Activated naive CD4-positive, alpha-beta T cell treated with anti-CD3 and anti-CD28 coated beads, Interleukin-2, amount 50 U/mL, for 72 hours (primary cell): Measurements from ENCODE around the gene MYO3A. TPM values are rescaled to one million over a fixed set of nuclear protein-coding genes. Genes with fewer than 3 reads are reported as not detected.
"Not testable (repeated sequence)": the region's sequence is repeated elsewhere in the genome, so short reads cannot be mapped to it uniquely, and the experiment has no call there.

Source experiments
- ATAC-seq, 2 donors: fragments of 150-1000 bp; cut with Tn5 transposase; 2 replicates each; pipeline ENCODE4 v1.10.0; 2021; ENCODE audit warnings: mild to moderate bottlenecking in 2 of 2, moderate library complexity in 2 of 2
- DNase-seq, 2 donors: peaks; one replicate each; pipeline ENCODE4 v3.0.0; 2021 to 2022; ENCODE audit warnings: low spot score in 2 of 2
- H3K27ac Mint-ChIP-seq, 2 donors: one replicate each; pipeline ENCODE4 v1.8.0; 2022; ENCODE audit warnings: mild to moderate bottlenecking in 2 of 2, mixed read lengths in 2 of 2
- H3K36me3 Mint-ChIP-seq, 2 donors: one replicate each; pipeline ENCODE4 v1.8.0; 2022; ENCODE audit warnings: mixed read lengths in 2 of 2
- H3K9me3 Mint-ChIP-seq, 2 donors: one replicate each; pipeline ENCODE4 v1.8.0; 2022; ENCODE audit warnings: mixed read lengths in 2 of 2
- total RNA-seq, 2 donors: library from RNA; stranded (reverse); gene quantifications; one replicate each; pipeline ENCODE4 v1.2.3, GENCODE V29; 2022

Gene MYO3A
- total RNA-seq, 2 donors from 2014 or later = not detected

DNA sequence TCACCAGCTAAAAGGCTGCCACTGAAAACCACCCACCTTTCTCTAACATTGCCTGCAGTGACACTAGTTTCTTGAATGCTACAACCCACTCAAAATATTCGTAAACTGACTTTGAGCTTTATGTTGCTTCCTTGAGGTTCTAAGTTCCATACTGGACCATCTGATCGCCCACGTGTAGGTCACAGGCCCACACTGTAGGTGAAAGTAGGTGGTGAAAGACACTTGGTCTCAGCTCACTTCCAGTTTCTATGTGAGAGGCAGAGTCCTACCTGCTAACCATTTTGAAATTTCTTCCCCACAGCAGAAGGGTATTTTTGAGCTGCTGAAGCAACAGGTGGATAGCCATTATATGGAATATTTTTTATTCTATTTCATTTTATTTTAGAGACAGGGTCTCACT is 97.3 kb downstream of the MYO3A start:
- no peak for DNase-seq
- Mint-ChIP-seq H3K27ac (no peak overlapping the region), H3K9me3 (no peaks in the 10 kb centered on the region), H3K36me3 (no peaks in the 10 kb centered on the region)
- no peak for ATAC-seq

DNA sequence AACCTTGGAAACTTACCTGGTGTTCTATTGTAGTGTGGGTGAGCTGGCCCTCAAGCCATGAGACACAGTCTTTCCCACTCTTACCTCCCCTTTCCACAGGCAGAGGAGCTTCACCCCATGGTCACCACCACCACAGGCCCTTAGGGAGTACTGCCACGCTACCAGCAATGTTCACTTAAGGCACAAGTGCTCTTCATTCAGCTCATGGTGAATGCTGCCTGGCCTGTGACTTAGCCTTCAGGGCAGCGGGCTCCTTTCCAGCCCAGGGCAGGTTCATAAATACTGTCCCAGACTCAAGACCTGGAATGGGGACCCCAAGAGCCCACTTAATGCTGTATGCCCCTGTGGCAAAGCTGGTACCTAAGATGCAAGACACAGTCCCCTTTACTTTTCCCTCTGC is 109.4 kb downstream of the MYO3A start:
- no peak for DNase-seq
- ATAC-seq = no peak
- Mint-ChIP-seq H3K36me3 (no peaks in the 10 kb centered on the region), H3K27ac (no peak overlapping the region), H3K9me3 (peaks cover 2 to 9% of the 10 kb centered on the region in 2 donors)

DNA sequence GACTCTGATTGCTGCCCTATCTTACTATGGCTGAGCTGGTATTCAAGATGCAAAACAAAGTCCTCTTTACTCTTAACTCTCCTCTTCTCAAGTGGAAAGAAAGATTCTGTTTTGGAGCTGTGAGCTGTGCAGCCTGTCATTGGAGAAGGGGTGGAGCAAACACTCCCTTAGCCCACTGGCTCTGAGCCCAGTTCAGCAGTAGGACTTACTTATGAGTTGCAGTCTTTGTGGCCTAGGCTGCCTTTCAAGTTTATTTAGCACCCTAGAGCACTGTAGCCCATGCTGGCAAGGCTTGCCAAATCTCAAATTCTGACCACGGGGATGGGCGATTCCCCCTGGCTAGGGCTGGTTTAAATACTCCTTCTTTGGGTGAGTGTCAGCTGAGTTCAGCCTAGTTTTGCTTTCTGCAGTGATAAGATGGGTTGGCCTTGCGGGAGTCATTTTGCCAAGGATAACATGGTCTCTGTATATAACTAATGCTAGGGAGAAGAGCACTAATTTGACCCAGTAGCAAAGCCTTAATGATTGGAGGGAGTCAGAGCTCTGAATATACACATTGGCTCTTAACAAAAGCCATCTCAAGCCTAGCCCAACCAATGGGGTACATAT is 110.2 kb downstream of the MYO3A start:
- DNase-seq (no peak), ATAC-seq (no peak)
- peaks cover 0 to 9% of the 10 kb centered on the region in 2 donors for H3K9me3 Mint-ChIP-seq
- no peaks in the 10 kb centered on the region for H3K36me3 Mint-ChIP-seq
- H3K27ac Mint-ChIP-seq = no peak overlapping the region

DNA sequence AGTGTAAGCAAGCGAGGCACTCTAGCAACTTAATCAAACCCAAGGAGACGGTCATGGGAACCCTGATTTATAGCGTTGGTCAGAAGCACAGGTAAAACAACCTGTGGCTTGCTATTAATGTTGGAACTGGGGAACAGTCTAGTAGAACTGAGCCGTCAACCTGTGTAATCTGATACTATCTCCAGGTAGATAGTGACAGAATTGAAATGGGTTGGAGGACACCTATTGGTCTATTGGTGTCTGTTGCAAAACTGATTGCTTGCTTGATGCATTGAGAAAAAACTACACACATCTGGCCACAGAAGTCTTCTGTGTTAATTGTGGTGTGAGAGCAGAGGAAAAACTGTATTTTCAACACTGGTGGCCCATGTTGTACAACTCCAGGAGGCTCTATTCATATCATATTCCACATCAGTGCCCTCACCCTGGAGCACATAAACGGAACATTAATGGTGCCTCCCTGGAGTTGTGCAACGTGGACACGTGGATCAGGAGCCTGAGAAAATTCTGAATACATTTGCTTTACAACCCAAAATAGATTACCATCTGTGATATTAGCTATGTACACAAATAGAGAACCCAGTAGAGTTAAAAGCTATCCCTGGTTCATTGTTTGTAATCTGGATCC is 112.2 kb downstream of the MYO3A start:
- Mint-ChIP-seq H3K27ac (no peak overlapping the region), H3K9me3 (peaks cover 0 to 6% of the 10 kb centered on the region in 2 donors), H3K36me3 (no peaks in the 10 kb centered on the region)
- DNase-seq = no peak
- no peak for ATAC-seq

DNA sequence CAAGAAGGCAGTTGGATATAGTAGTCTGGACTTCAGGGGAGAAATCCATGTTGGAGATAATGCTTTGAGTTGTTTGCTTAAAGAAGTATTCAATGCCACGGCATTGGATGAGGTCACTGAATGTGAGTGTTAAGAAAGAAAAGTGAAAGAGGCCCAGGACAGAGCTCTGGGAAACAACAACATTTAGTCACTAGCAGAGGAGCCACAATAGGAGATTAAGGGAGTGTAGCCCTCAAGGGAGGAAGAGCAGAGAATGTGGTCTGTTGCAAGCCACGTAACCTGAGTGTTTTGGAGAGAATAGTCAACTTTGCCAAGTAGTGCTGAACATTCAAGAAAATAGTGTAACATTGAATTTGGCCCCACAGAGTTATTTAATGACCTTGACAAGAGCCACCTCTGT is 114.7 kb downstream of the MYO3A start:
- no peak for DNase-seq
- no peak for ATAC-seq
- Mint-ChIP-seq H3K9me3 (no peaks in the 10 kb centered on the region), H3K36me3 (no peaks in the 10 kb centered on the region), H3K27ac (no peak overlapping the region)

DNA sequence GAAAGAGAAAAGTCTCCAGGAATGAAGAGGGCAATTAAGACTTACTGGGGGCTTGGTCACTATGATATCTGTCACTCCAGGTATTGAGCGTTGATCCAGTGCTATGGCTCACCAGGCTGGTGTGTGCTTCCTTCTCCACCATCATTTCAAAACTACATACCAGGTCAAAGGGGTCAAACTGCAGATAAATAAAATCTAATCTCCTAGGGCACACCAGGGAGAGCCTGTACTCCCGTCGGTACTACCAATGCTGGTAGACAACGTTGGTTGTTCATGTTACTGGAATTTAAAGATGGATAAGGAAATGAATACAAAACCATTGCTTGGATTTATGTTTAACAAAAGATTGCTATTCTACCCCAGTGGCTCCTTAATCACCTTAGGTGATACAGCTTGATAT is 118.3 kb downstream of the MYO3A start:
- H3K9me3 Mint-ChIP-seq = peaks cover 3 to 5% of the 10 kb centered on the region in 2 donors
- DNase-seq (no peak), ATAC-seq (no peak)
- no peaks in the 10 kb centered on the region for H3K36me3 Mint-ChIP-seq
- H3K27ac Mint-ChIP-seq = no peak overlapping the region

DNA sequence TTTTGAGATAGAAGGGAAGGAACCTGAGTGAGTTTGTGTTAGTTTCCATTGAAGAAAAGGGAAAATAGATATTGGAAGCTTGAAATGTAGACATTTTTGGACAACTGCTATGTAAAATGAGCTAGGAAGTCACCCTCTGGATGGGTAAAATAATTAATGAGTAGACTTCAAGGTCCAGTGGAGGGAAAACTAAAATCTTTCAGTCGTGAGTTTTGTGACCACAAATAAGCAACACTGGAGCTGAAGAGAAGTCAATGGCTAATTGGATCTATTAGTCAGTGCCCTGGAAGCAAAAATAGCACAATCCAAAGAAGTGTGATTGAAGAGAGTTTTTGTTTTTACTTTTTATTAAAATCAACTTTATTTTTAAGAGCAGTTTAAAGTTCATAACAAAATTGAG is 123.4 kb downstream of the MYO3A start:
- ATAC-seq (no peak), DNase-seq (no peak)
- Mint-ChIP-seq H3K36me3 (no peaks in the 10 kb centered on the region), H3K27ac (no peak overlapping the region), H3K9me3 (peaks cover 3 to 5% of the 10 kb centered on the region in 2 donors)

DNA sequence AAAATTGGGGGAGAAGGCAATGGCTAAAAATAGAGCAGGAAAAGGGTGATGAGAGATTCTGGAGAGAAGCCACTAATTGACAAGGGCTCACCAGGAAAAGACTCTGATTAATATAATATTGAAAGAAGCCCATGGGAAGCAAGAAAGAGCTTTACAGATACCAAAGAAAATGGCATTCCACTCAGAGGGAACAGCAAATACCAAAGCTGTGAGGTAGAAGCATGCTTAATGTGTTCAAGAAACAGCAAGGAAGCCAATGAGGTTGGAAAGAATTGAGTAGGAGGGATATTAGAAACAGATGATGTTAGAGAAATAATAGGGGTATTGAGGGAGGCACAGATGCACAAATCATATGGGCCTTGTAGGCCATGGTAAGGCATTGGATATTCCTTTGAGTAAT is 130.1 kb downstream of the MYO3A start:
- no peak for ATAC-seq
- Mint-ChIP-seq H3K36me3 (no peaks in the 10 kb centered on the region), H3K9me3 (no peaks in the 10 kb centered on the region), H3K27ac (no peak overlapping the region)
- DNase-seq = no peak

DNA sequence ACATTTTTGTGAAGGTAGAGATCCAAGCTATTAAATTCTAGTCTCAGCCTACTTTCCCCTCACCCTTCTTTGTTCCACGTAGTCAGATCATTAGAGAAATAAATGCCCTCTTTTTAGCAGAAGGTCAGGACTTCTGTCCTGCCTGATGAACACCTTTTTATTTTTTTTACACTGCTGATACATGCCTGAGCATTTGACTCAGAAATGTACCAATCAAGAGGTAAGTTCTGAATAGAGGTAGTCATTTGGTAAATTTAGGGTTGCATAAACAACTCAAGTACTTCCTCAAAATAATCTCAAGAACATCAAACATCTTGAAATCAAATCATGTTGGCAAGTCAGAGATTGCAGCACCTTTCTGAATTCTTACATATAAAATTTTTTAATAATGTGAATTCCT is 133.7 kb downstream of the MYO3A start:
- no peaks in the 10 kb centered on the region for H3K9me3 Mint-ChIP-seq
- H3K27ac Mint-ChIP-seq = no peak overlapping the region
- no peak for ATAC-seq
- no peak for DNase-seq
- H3K36me3 Mint-ChIP-seq = no peaks in the 10 kb centered on the region

DNA sequence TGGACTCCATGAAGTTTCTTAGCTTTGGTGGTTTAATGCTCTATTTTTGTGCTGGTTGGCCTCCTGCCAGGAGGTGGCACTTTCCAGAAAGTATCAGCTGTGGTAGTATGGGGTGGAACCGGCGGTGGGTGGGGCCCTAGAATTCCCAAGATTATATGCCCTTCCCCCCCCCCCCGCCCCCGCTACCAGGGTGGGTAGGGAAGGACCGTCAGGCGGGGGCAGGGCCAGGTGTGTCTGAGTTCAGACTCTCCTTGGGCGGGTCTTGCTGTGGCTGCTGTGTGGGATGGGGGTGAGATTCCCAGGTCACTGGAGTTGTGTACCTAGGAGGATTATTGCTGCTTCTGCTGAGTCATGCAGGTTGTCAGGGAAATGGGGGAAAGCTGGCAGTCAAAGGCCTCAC is 146.9 kb downstream of the MYO3A start:
- DNase-seq, H3K36me3 Mint-ChIP-seq, H3K27ac Mint-ChIP-seq, ATAC-seq, H3K9me3 Mint-ChIP-seq: not testable (repeated sequence)

DNA sequence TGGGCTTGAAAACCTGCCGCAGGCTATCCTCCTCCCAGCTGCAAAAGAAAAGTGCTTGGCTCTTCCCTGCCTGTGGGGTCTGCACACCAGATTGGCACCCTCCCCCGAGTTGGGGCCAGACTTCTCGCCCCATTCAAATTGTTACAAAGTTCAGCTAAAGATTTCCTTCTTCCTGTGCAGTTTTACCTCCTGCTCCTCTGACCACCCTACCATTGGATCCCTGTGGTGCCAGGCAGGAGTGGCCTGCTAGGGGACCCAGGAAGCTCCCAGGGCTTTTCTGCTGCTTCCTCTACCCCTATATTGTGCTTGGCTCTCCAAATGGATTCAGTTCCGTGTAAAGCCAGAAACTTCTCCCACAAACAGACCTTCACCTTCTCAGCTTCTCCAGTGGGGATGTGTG is 147.4 kb downstream of the MYO3A start:
- H3K27ac Mint-ChIP-seq = no peak overlapping the region
- no peaks in the 10 kb centered on the region for H3K9me3 Mint-ChIP-seq
- no peak for ATAC-seq
- no peak for DNase-seq
- peaks cover 0 to 7% of the 10 kb centered on the region in 2 donors for H3K36me3 Mint-ChIP-seq

DNA sequence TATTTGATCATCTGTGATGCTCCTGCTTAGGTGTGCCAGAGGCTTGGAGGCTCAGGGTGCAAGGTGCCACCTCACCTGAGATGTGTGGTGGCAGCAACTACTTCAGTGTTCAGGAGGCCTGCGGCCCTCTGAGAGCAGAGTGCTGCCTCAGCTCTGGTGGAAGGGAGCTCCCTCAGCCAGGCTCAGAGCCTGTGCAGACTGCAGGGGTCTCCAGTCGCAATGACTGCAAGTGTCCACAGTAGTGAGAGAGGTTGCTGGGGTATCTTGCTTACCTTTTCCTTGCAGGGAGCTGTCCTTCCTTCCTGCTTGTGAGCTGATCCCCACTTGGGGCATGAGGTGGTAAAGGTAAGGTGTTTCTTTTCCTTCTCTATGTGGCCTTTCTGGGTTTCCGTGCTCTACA is 151.5 kb downstream of the MYO3A start:
- H3K36me3 Mint-ChIP-seq = peaks cover 0 to 7% of the 10 kb centered on the region in 2 donors
- ATAC-seq = no peak
- H3K27ac Mint-ChIP-seq = no peak overlapping the region

DNA sequence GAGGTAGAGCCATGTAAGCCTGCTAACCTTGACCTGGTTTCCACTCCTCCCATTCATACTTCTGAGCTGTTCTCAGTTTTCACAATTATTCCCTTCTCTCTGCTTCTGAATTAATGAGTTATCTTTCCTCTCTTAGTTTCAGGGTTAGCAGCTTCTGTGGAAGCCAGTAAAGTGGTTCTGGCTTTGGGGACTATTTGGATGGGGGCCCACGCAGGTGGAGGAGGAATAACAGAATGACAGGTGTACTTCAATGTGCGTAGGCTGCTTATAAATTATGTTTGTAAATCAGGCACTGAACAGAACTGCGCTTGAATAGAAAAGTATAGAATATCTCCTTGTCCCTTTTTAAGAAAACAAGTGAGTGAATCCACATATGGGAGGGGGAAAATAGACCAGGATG is 153.6 kb downstream of the MYO3A start:
- no peak for DNase-seq
- H3K27ac Mint-ChIP-seq = no peak overlapping the region
- no peak for ATAC-seq
- H3K9me3 Mint-ChIP-seq = no peaks in the 10 kb centered on the region
- H3K36me3 Mint-ChIP-seq = peaks cover 0 to 7% of the 10 kb centered on the region in 2 donors

More for the DNA sequence above, 151.5 kb downstream of the MYO3A start:
- no peak for DNase-seq
- no peaks in the 10 kb centered on the region for H3K9me3 Mint-ChIP-seq

DNA sequence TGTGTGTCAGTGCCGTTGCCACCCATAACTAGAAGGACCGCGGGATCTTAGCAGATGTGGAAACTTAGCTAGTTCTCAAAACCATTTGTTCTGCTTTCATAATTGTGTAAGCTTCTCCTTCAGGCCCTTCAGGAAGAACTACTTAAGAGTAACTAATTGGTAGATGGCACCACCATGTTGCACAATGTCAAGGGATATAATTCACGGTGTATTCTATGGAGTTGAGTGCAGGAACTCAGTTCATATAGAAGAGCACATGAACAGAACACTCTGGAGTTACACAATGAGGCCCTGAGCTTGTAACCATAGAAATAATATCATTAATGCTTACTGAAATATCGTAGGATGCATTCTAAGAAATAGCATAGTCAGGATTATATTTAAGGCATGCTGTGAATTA is 156.0 kb downstream of the MYO3A start:
- peaks cover 0 to 7% of the 10 kb centered on the region in 2 donors for H3K36me3 Mint-ChIP-seq
- H3K9me3 Mint-ChIP-seq = no peaks in the 10 kb centered on the region
- H3K27ac Mint-ChIP-seq = no peak overlapping the region

DNA sequence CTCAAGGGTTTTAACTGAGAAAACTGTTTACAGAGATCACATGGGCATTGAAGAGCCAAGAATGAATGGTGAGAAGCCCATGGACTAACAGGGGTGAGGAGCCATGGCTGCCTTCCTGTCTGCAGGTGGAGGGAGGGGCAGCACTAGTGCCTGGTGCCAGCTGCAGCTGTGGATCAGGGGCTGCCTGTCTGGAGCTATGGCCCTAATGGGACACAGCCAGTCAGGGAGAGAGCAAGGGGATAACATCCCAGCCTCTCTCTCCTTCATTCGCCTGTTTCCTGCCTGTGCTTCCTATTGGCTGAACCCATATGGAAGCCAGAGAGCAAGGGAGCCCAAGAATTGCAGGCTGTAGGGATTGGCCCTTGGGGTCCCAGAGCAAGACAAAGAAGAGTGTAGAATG is 156.7 kb downstream of the MYO3A start:
- no peak for DNase-seq
- Mint-ChIP-seq H3K36me3 (peaks cover 0 to 2% of the 10 kb centered on the region in 2 donors), H3K9me3 (no peaks in the 10 kb centered on the region), H3K27ac (no peak overlapping the region)
- ATAC-seq = no peak

More for the DNA sequence above, 156.0 kb downstream of the MYO3A start:
- ATAC-seq (no peak), DNase-seq (no peak)

DNA sequence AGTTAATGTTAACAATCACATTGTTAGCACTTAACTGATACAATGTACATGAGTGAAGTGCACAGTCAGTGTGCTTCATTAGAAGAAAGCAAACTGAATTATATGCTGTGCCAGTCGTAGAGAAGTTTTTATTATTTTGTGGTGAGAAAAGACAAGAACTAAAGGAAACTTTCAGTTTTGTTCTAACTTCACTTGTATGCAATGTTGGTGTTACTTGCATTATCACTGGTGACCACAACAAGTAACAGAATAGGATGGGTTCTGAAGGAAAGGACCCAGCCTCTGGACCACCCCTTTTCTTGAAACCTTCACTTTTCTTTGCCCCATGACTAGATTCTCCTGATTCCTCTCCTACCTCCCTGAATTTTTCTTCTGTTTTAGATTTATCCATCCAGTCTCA is 159.2 kb downstream of the MYO3A start:
- no peaks in the 10 kb centered on the region for H3K9me3 Mint-ChIP-seq

DNA sequence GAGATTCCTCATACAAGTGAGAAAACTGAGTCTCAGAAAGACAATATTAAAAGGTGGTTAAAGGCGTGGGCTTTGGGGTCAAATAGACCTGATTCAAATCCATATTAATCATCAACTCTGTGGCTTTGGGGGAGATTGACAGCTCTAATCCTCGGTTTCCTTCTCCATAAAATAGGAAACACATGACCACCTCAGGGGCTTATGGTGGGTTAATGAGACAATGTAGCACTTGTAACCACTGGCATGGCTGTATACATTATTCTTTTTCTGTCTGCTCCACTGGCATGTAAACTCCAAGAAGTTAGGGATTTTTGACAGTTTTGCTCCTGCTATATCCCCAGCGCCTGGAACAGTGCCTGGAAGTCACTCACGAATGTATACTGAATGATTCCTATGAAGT is 161.8 kb downstream of the MYO3A start:
- H3K9me3 Mint-ChIP-seq = peaks cover 4 to 7% of the 10 kb centered on the region in 2 donors

More for the DNA sequence above, 159.2 kb downstream of the MYO3A start:
- H3K27ac Mint-ChIP-seq = no peak overlapping the region
- DNase-seq = no peak
- no peak for ATAC-seq
- H3K36me3 Mint-ChIP-seq = no peaks in the 10 kb centered on the region

DNA sequence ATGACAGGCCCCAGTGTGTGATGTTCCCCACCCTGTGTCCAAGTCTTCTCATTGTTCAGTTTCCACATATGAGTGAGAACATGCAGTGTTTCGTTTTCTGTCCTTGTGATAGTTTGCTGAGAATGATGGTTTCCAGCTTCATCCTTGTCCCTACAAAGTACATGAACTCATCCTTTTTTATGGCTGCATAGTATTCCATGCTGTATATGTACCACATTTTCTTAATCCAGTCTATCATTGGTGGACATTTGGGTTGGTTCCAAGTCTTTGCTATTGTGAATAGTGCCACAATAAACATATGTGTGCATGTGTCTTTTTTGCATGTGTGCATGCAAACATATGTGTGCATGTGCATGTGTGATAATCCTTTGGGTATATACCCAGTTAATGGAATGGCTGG is 163.5 kb downstream of the MYO3A start:
- peaks cover 11 to 19% of the 10 kb centered on the region in 2 donors for H3K9me3 Mint-ChIP-seq
- H3K36me3 Mint-ChIP-seq, DNase-seq, H3K27ac Mint-ChIP-seq, ATAC-seq: not testable (repeated sequence)

More for the DNA sequence above, 161.8 kb downstream of the MYO3A start:
- Mint-ChIP-seq H3K36me3 (no peaks in the 10 kb centered on the region), H3K27ac (no peak overlapping the region)
- ATAC-seq (no peak), DNase-seq (no peak)
